GM19025 (cell line): ENCODE data around the gene SH3RF2.
"Not testable (repeated sequence)": the region's sequence is repeated elsewhere in the genome, so short reads cannot be mapped to it uniquely, and the experiment has no call there.

Experiments
- ATAC-seq: cut with Tn5 transposase; IDR thresholded peaks from one replicate; pipeline ENCODE4 v1.9.1; 2021; ENCODE audit warnings: mild to moderate bottlenecking, low read depth, moderate library complexity; ENCODE audit not compliant: unreplicated experiment

Gene SH3RF2

GRCh38 chr5:145947581-145947980, 11.2 kb downstream of the SH3RF2 start:
- no peak for ATAC-seq

GRCh38 chr5:145948047-145948446, 11.7 kb downstream of the SH3RF2 start:
- no peak for ATAC-seq

- ATAC-seq, result no peak
Measured at GRCh38 chr5:145948921-145949320, 12.5 kb downstream of the SH3RF2 start.

GRCh38 chr5:145949474-145949873, 13.1 kb downstream of the SH3RF2 start:
- ATAC-seq, result no peak

- ATAC-seq, result no peak
Measured at GRCh38 chr5:145951071-145951470, 14.7 kb downstream of the SH3RF2 start.

GRCh38 chr5:145953202-145953601, 16.8 kb downstream of the SH3RF2 start:
- ATAC-seq, result no peak

- not testable (repeated sequence) for ATAC-seq
Measured at GRCh38 chr5:145954140-145954539, 17.8 kb downstream of the SH3RF2 start.

GRCh38 chr5:145957388-145957787, 21.0 kb downstream of the SH3RF2 start:
- no peak for ATAC-seq

GRCh38 chr5:145958436-145958835, 22.1 kb downstream of the SH3RF2 start:
- no peak for ATAC-seq

- ATAC-seq, result no peak
Measured at GRCh38 chr5:145960166-145960565, 23.8 kb downstream of the SH3RF2 start.

- no peak for ATAC-seq
Measured at GRCh38 chr5:145960848-145961600, 24.6 kb downstream of the SH3RF2 start.

GRCh38 chr5:145962001-145962400, 25.6 kb downstream of the SH3RF2 start:
- ATAC-seq, result no peak

GRCh38 chr5:145964008-145964407, 27.6 kb downstream of the SH3RF2 start:
- ATAC-seq, result not testable (repeated sequence)

GRCh38 chr5:145965804-145966203, 29.4 kb downstream of the SH3RF2 start:
- ATAC-seq, result no peak

- ATAC-seq, result no peak
Measured at GRCh38 chr5:145967296-145967695, 30.9 kb downstream of the SH3RF2 start.

- no peak for ATAC-seq
Measured at GRCh38 chr5:145968970-145969713, 32.8 kb downstream of the SH3RF2 start.

- no peak for ATAC-seq
Measured at GRCh38 chr5:145969714-145970092, 33.3 kb downstream of the SH3RF2 start.

GRCh38 chr5:145971108-145971507, 34.7 kb downstream of the SH3RF2 start:
- ATAC-seq, result no peak

GRCh38 chr5:145971701-145972100, 35.3 kb downstream of the SH3RF2 start:
- ATAC-seq, result no peak

- ATAC-seq, result no peak
Measured at GRCh38 chr5:145975001-145975360, 38.6 kb downstream of the SH3RF2 start.

- ATAC-seq, result no peak
Measured at GRCh38 chr5:145975361-145976066, 39.1 kb downstream of the SH3RF2 start.
